Lung (tissue), 12 donors: ENCODE results near the gene SLC10A1. TPM values are rescaled to one million over a fixed set of nuclear protein-coding genes. Genes with fewer than 3 reads are reported as not detected.

Experiments
- ATAC-seq: fragments of 200-7000 bp; cut with Tn5 transposase; one replicate; pipeline ENCODE4 v1.9.1; 2020; ENCODE audit warnings: moderate number of reproducible peaks; ENCODE audit not compliant: insufficient read depth, low FRiP score
- DNase-seq, 3 donors: peaks; one replicate each; pipeline ENCODE4 v3.0.0-alpha.2; 2013 to 2017
- H3K27ac ChIP-seq, 2 donors: one replicate each; pipeline ENCODE4 v1.5.1; 2013; ENCODE audit warnings: mild to moderate bottlenecking in 2 of 2, moderate library complexity in 2 of 2, control low read depth in 1 of 2, inconsistent platforms in 1 of 2, low read depth in 1 of 2, low read length in 1 of 2
- H3K27me3 ChIP-seq, 3 donors: one replicate each; pipeline ENCODE4 v1.5.1; 2013; ENCODE audit warnings: low read length in 2 of 3; ENCODE audit not compliant: control insufficient read depth in 3 of 3, insufficient read depth in 3 of 3
- H3K36me3 ChIP-seq, 4 donors: one replicate each; pipeline ENCODE4 v1.5.1; 2013; ENCODE audit warnings: low read length in 4 of 4, mild to moderate bottlenecking in 1 of 4, moderate library complexity in 1 of 4; ENCODE audit not compliant: control insufficient read depth in 4 of 4, insufficient read depth in 4 of 4
- H3K4me1 ChIP-seq, 5 donors: one replicate each; pipeline ENCODE4 v1.5.1; 2013; ENCODE audit warnings: low read length in 5 of 5, mild to moderate bottlenecking in 2 of 5, moderate library complexity in 1 of 5; ENCODE audit not compliant: control insufficient read depth in 5 of 5, insufficient read depth in 5 of 5
- H3K4me3 ChIP-seq: one replicate; pipeline ENCODE4 v1.5.1; 2013; ENCODE audit warnings: mild to moderate bottlenecking, control low read depth, moderate library complexity
- H3K9ac ChIP-seq, 2 donors: one replicate each; pipeline ENCODE4 v1.5.1; 2013; ENCODE audit warnings: low read length in 2 of 2, control low read depth in 1 of 2; ENCODE audit not compliant: insufficient read depth in 1 of 2
- H3K9me3 ChIP-seq, 4 donors: one replicate each; pipeline ENCODE4 v1.5.1; 2013; ENCODE audit warnings: low read length in 3 of 4, mild to moderate bottlenecking in 1 of 4, moderate library complexity in 1 of 4; ENCODE audit not compliant: control insufficient read depth in 4 of 4, insufficient read depth in 3 of 4
- CTCF ChIP-seq: IDR thresholded peaks from 2 replicates; pipeline ENCODE4 v1.5.1; 2012; ENCODE audit warnings: mild to moderate bottlenecking; ENCODE audit errors: control extremely low read depth, extremely low read depth
- WGBS, 2 donors: extraction: QIAGEN DNeasy Blood & Tissue Kit; methylation state at CpG; one replicate each; pipeline ENCODE4 v1.1.7; 2013; 5-methylcytosine and 5-hydroxymethylcytosine counted together
- polyA plus RNA-seq, 2 donors: library from polyadenylated mRNA; stranded (reverse); fragments of 200-250 nt; gene quantifications; one replicate each; pipeline ENCODE4 v1.2.1, GENCODE V29; 2013
- total RNA-seq, 2 donors: library from RNA; depleted of rRNA in 1 of 2; stranded (reverse); fragments of >200 nt in 1 of 2; gene quantifications; one replicate each; pipeline ENCODE4 v1.2.1, GENCODE V29; 2014 to 2021
- donor health status: control.
- donor health status: control.
- donor health status: Bipolar disorder and iron deficiency.
- donor health status: healthy.
- donor health status: DM: yes; HTN: yes; CAD: no.

The SLC10A1 gene
- total and polyA plus RNA-seq, 4 donors: not detected

GRCh38 chr14:69771136-69771535, 25.9 kb downstream of the SLC10A1 start:
- Histone ChIP-seq H3K4me1 (peaks cover 0 to 23% (median 9%) of the 10 kb centered on the region in 5 donors), H3K27ac (no peak overlapping the region), H3K27me3 (no peaks in the 10 kb centered on the region), H3K36me3 (peaks cover 30 to 66% (median 58%) of the 10 kb centered on the region in 4 donors), H3K9me3 (no peaks in the 10 kb centered on the region), H3K4me3 (no peak overlapping the region), H3K9ac (no peak overlapping the region)
- no peak for DNase-seq
- WGBS, 2 donors: 94 to 98% methylated on average over 16 of the region's 16 CpGs
- no peak for TF ChIP-seq CTCF
- ATAC-seq: no peak

GRCh38 chr14:69770559-69770958, 26.5 kb downstream of the SLC10A1 start:
- Histone ChIP-seq H3K9me3 (no peaks in the 10 kb centered on the region), H3K4me1 (peaks cover 0 to 22% (median 9%) of the 10 kb centered on the region in 5 donors), H3K9ac (no peak overlapping the region), H3K36me3 (peaks cover 28 to 62% (median 58%) of the 10 kb centered on the region in 4 donors), H3K27ac (no peak overlapping the region), H3K4me3 (no peak overlapping the region), H3K27me3 (no peaks in the 10 kb centered on the region)
- no peak for TF ChIP-seq CTCF
- DNase-seq (no peak), ATAC-seq (no peak)
- WGBS, 2 donors: 82 to 90% methylated on average over 3 of the region's 3 CpGs

- no peaks in the 10 kb centered on the region for H3K27me3 ChIP-seq
- H3K9me3 ChIP-seq: no peaks in the 10 kb centered on the region
- peaks cover 0 to 20% (median 9%) of the 10 kb centered on the region in 5 donors for H3K4me1 ChIP-seq
- DNase-seq (no peak), ATAC-seq (no peak)
- H3K36me3 ChIP-seq: peaks cover 28 to 57% (median 52%) of the 10 kb centered on the region in 4 donors
- H3K4me3 ChIP-seq: no peak overlapping the region
- 95% methylated on average over 22 of the region's 22 CpGs for WGBS, 2 donors
- H3K27ac ChIP-seq: no peak overlapping the region
- no peak for TF ChIP-seq CTCF
- no peak overlapping the region for H3K9ac ChIP-seq
These were observed 27.4 kb downstream of the SLC10A1 start for GRCh38 chr14:69769623-69770022.

- ATAC-seq (no peak), DNase-seq (no peak)
- Histone ChIP-seq H3K27ac (no peak overlapping the region), H3K4me3 (peak overlapping the region; percentile 96), H3K27me3 (no peaks in the 10 kb centered on the region), H3K4me1 (peaks cover 0 to 20% (median 9%) of the 10 kb centered on the region in 5 donors), H3K9ac (peak overlapping the region in 1 of 2 donors; percentile 99), H3K9me3 (no peaks in the 10 kb centered on the region), H3K36me3 (peaks cover 25 to 52% (median 46%) of the 10 kb centered on the region in 4 donors)
- TF ChIP-seq CTCF: no peak
- whole genome bisulfite sequencing, 2 donors: 82 to 93% methylated on average over 8 of the region's 8 CpGs
These were observed 28.2 kb downstream of the SLC10A1 start for GRCh38 chr14:69768873-69769272.
